Astrocyte (in vitro differentiated cells and primary cell): ENCODE measurements around the gene COPS9. TPM values are rescaled to one million over a fixed set of nuclear protein-coding genes. Genes with fewer than 3 reads are reported as not detected.

Experiments used
- DNase-seq: peaks from one replicate; pipeline ENCODE4 v3.0.0-alpha.2; 2010; ENCODE audit warnings: low read depth
- FAIRE-seq: peaks from 2 replicates; lab custom pipeline; 2011; peaks lifted over from hg19 to GRCh38; lab: Jason Lieb, UNC
- H2AFZ ChIP-seq: 2 replicates; pipeline ENCODE4 v1.6.0; 2012; ENCODE audit warnings: low read depth, low read length, inconsistent platforms
- H3K27ac ChIP-seq: 2 replicates; pipeline ENCODE4 v1.5.1; 2011; ENCODE audit warnings: low read depth, low read length, inconsistent platforms
- H3K27me3 ChIP-seq: 2 replicates; pipeline ENCODE4 v1.6.0; 2011; ENCODE audit warnings: low read length, inconsistent platforms; ENCODE audit not compliant: insufficient read depth
- H3K36me3 ChIP-seq: 2 replicates; pipeline ENCODE4 v1.5.1; 2011; ENCODE audit warnings: low read length, inconsistent platforms; ENCODE audit not compliant: insufficient read depth
- H3K4me1 ChIP-seq: 2 replicates; pipeline ENCODE4 v1.5.1; 2011; ENCODE audit warnings: low read length, inconsistent platforms; ENCODE audit not compliant: insufficient read depth
- H3K4me2 ChIP-seq: 2 replicates; pipeline ENCODE4 v1.6.0; 2012; ENCODE audit warnings: low read length, inconsistent platforms
- H3K4me3 ChIP-seq: 2 replicates; pipeline ENCODE4 v1.5.1; 2011; ENCODE audit warnings: low read depth, mild to moderate bottlenecking, low read length, inconsistent platforms; ENCODE audit not compliant: insufficient read depth
- H3K79me2 ChIP-seq: 2 replicates; pipeline ENCODE4 v1.6.0; 2012; ENCODE audit warnings: mild to moderate bottlenecking, low read length, inconsistent platforms; ENCODE audit not compliant: insufficient read depth
- H3K9ac ChIP-seq: 2 replicates; pipeline ENCODE4 v1.6.0; 2012; ENCODE audit warnings: mild to moderate bottlenecking, low read length, inconsistent platforms
- H3K9me3 ChIP-seq: 2 replicates; pipeline ENCODE4 v1.5.1; 2012; ENCODE audit warnings: low read depth, mild to moderate bottlenecking, low read length, inconsistent platforms; ENCODE audit not compliant: insufficient read depth
- H4K20me1 ChIP-seq: 2 replicates; pipeline ENCODE4 v1.6.0; 2012; ENCODE audit warnings: low read length, inconsistent platforms; ENCODE audit not compliant: insufficient read depth
- H3K27ac Mint-ChIP-seq: one replicate; pipeline ENCODE4 v1.8.0; 2021; ENCODE audit warnings: mild to moderate bottlenecking, mixed read lengths; ENCODE audit not compliant: unreplicated experiment
- H3K27me3 Mint-ChIP-seq: one replicate; pipeline ENCODE4 v1.8.0; 2021; ENCODE audit warnings: low read depth, mixed read lengths; ENCODE audit not compliant: unreplicated experiment
- H3K36me3 Mint-ChIP-seq: one replicate; pipeline ENCODE4 v1.8.0; 2021; ENCODE audit warnings: low read depth, mixed read lengths; ENCODE audit not compliant: unreplicated experiment
- H3K4me1 Mint-ChIP-seq: one replicate; pipeline ENCODE4 v1.8.0; 2021; ENCODE audit warnings: low read depth, mixed read lengths; ENCODE audit not compliant: unreplicated experiment
- H3K4me3 Mint-ChIP-seq: one replicate; pipeline ENCODE4 v1.8.0; 2021; ENCODE audit warnings: mild to moderate bottlenecking, moderate library complexity, mixed read lengths; ENCODE audit not compliant: unreplicated experiment
- H3K9me3 Mint-ChIP-seq: one replicate; pipeline ENCODE4 v1.8.0; 2021; ENCODE audit warnings: mild to moderate bottlenecking, mixed read lengths; ENCODE audit not compliant: unreplicated experiment
- EZH2 ChIP-seq: IDR thresholded peaks from 2 replicates; pipeline ENCODE4 v1.6.1; 2012; ENCODE audit warnings: mild to moderate bottlenecking, low read length, inconsistent platforms; ENCODE audit not compliant: insufficient read depth
- total RNA-seq: library from RNA; stranded (reverse); gene quantifications from 2 replicates; pipeline ENCODE4 v1.2.1, GENCODE V29; 2021
- TF ChIP-seq, protein P1 (sequence below): IDR thresholded peaks from 2 replicates; pipeline ENCODE4 v1.5.1; 2011; ENCODE audit warnings: low read depth, mild to moderate bottlenecking, inconsistent platforms, low read length, moderate library complexity; ENCODE audit not compliant: insufficient read depth

The COPS9 gene
- total RNA-seq, 1 donor from 2014 or later: 192 TPM

GRCh38 chr2:240147382-240147781 lies 11.3 kb upstream of the COPS9 start:
- Histone ChIP-seq H3K4me3 (no peak overlapping the region), H3K9me3 (no peaks in the 10 kb centered on the region), H3K4me2 (no peak overlapping the region), H3K9ac (no peak overlapping the region), H4K20me1 (no peaks in the 10 kb centered on the region), H2AFZ (no peak overlapping the region), H3K36me3 (no peaks in the 10 kb centered on the region), H3K79me2 (no peaks in the 10 kb centered on the region), H3K4me1 (no peaks in the 10 kb centered on the region), H3K27ac (no peak overlapping the region), H3K27me3 (peaks cover 6% of the 10 kb centered on the region)
- no peaks in the 10 kb centered on the region for H3K36me3 Mint-ChIP-seq
- no peak overlapping the region for H3K4me3 Mint-ChIP-seq
- H3K9me3 Mint-ChIP-seq: peaks cover 2% of the 10 kb centered on the region
- TF ChIP-seq, protein P1, sequence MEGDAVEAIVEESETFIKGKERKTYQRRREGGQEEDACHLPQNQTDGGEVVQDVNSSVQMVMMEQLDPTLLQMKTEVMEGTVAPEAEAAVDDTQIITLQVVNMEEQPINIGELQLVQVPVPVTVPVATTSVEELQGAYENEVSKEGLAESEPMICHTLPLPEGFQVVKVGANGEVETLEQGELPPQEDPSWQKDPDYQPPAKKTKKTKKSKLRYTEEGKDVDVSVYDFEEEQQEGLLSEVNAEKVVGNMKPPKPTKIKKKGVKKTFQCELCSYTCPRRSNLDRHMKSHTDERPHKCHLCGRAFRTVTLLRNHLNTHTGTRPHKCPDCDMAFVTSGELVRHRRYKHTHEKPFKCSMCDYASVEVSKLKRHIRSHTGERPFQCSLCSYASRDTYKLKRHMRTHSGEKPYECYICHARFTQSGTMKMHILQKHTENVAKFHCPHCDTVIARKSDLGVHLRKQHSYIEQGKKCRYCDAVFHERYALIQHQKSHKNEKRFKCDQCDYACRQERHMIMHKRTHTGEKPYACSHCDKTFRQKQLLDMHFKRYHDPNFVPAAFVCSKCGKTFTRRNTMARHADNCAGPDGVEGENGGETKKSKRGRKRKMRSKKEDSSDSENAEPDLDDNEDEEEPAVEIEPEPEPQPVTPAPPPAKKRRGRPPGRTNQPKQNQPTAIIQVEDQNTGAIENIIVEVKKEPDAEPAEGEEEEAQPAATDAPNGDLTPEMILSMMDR: no peak
- TF ChIP-seq EZH2: no peak
- H3K27ac Mint-ChIP-seq: no peak overlapping the region
- peaks cover 3% of the 10 kb centered on the region for H3K4me1 Mint-ChIP-seq
- H3K27me3 Mint-ChIP-seq: peaks cover 30% of the 10 kb centered on the region
- no peak for FAIRE-seq
- DNase-seq: no peak

- no peak overlapping the region for H2AFZ ChIP-seq
- H3K9me3 ChIP-seq: no peaks in the 10 kb centered on the region
- TF ChIP-seq, protein P1: no peak
- no peak for TF ChIP-seq EZH2
- Mint-ChIP-seq H3K27me3 (peaks cover 28% of the 10 kb centered on the region), H3K9me3 (peaks cover under 1% of the 10 kb centered on the region), H3K4me3 (no peak overlapping the region), H3K27ac (no peak overlapping the region), H3K4me1 (peaks cover 3% of the 10 kb centered on the region), H3K36me3 (no peaks in the 10 kb centered on the region)
- H3K79me2 ChIP-seq: no peaks in the 10 kb centered on the region
- peaks cover 3% of the 10 kb centered on the region for H3K27me3 ChIP-seq
- no peak overlapping the region for H3K27ac ChIP-seq
- H3K4me1 ChIP-seq: no peaks in the 10 kb centered on the region
- H3K9ac ChIP-seq: no peak overlapping the region
- H3K4me3 ChIP-seq: no peak overlapping the region
- H4K20me1 ChIP-seq: no peaks in the 10 kb centered on the region
- no peak overlapping the region for H3K4me2 ChIP-seq
- no peak for FAIRE-seq
- no peaks in the 10 kb centered on the region for H3K36me3 ChIP-seq
- DNase-seq: no peak
Measured at GRCh38 chr2:240146627-240147278, 10.6 kb upstream of the COPS9 start.

GRCh38 chr2:240146141-240146561 lies 10.0 kb upstream of the COPS9 start:
- Mint-ChIP-seq H3K36me3 (no peaks in the 10 kb centered on the region), H3K4me3 (no peak overlapping the region), H3K27me3 (peaks cover 28% of the 10 kb centered on the region), H3K9me3 (no peaks in the 10 kb centered on the region), H3K4me1 (peaks cover 3% of the 10 kb centered on the region), H3K27ac (no peak overlapping the region)
- Histone ChIP-seq H3K27me3 (peaks cover 5% of the 10 kb centered on the region), H3K9ac (no peak overlapping the region), H3K79me2 (no peaks in the 10 kb centered on the region), H3K4me2 (no peak overlapping the region), H4K20me1 (no peaks in the 10 kb centered on the region), H3K4me1 (no peaks in the 10 kb centered on the region), H2AFZ (no peak overlapping the region), H3K9me3 (no peaks in the 10 kb centered on the region), H3K4me3 (no peak overlapping the region), H3K27ac (no peak overlapping the region), H3K36me3 (no peaks in the 10 kb centered on the region)
- DNase-seq (no peak), FAIRE-seq (no peak)
- no peak for TF ChIP-seq EZH2
- TF ChIP-seq, protein P1: no peak
